NCI-H146 treated with DMSO at 0.1 percent for 48 hours (cell line): Measurements from ENCODE around the gene DNAJB9.
"Not testable (repeated sequence)": the region's sequence is repeated elsewhere in the genome, so short reads cannot be mapped to it uniquely, and the experiment has no call there.

Source experiments
- DNase-seq: peaks from one replicate; lab custom pipeline; 2025; ENCODE audit not compliant: unreplicated experiment; lab: John Stamatoyannopoulos, UW

Gene DNAJB9

GRCh38 chr7:108569381-108570145 lies at the start of gene DNAJB9, which contains the start of gene THAP5:
TSS of gene DNAJB9 (plus strand) at chr7:108569874. CDS start at chr7:108571727, 1,853 bp downstream.
TSS of gene THAP5 (minus strand) at chr7:108569706. CDS start at chr7:108569569, 137 bp downstream.
- DNase-seq = peak; percentile 96

- DNase-seq = no peak
Measured at GRCh38 chr7:108522780-108523179, 46.9 kb upstream of the DNAJB9 start.

GRCh38 chr7:108525327-108525984 lies 44.2 kb upstream of the DNAJB9 start:
- DNase-seq = peak; percentile 88

GRCh38 chr7:108525985-108526767 lies 43.5 kb upstream of the DNAJB9 start, which contains the start of gene PNPLA8:
TSS of gene PNPLA8 (minus strand) at chr7:108526135. CDS start at chr7:108515491, 10,644 bp downstream.
- DNase-seq = peak; percentile 97

- no peak for DNase-seq
Measured at GRCh38 chr7:108526768-108527017, 43.0 kb upstream of the DNAJB9 start.

- DNase-seq = no peak
Measured at GRCh38 chr7:108528183-108528712, 41.4 kb upstream of the DNAJB9 start.

- DNase-seq = peak; percentile 29
Measured at GRCh38 chr7:108529341-108529740, 40.3 kb upstream of the DNAJB9 start.

GRCh38 chr7:108533712-108534111 lies 36.0 kb upstream of the DNAJB9 start:
- DNase-seq = no peak

- no peak for DNase-seq
Measured at GRCh38 chr7:108535257-108535656, 34.4 kb upstream of the DNAJB9 start.

GRCh38 chr7:108535744-108536143 lies 33.9 kb upstream of the DNAJB9 start:
- no peak for DNase-seq

GRCh38 chr7:108537229-108537628 lies 32.4 kb upstream of the DNAJB9 start:
- DNase-seq = no peak

- not testable (repeated sequence) for DNase-seq
Measured at GRCh38 chr7:108538236-108538635, 31.4 kb upstream of the DNAJB9 start.

GRCh38 chr7:108538685-108539084 lies 31.0 kb upstream of the DNAJB9 start:
- not testable (repeated sequence) for DNase-seq

- DNase-seq = no peak
Measured at GRCh38 chr7:108541478-108541877, 28.2 kb upstream of the DNAJB9 start.

- not testable (repeated sequence) for DNase-seq
Measured at GRCh38 chr7:108548141-108548896, 21.4 kb upstream of the DNAJB9 start.

GRCh38 chr7:108556665-108557064 lies 13.0 kb upstream of the DNAJB9 start:
- not testable (repeated sequence) for DNase-seq

GRCh38 chr7:108557191-108557590 lies 12.5 kb upstream of the DNAJB9 start:
- no peak for DNase-seq

GRCh38 chr7:108557617-108558016 lies 12.1 kb upstream of the DNAJB9 start:
- DNase-seq = no peak

GRCh38 chr7:108559253-108559652 lies 10.4 kb upstream of the DNAJB9 start:
- no peak for DNase-seq

- DNase-seq = no peak
Measured at GRCh38 chr7:108561047-108561619, 8.5 kb upstream of the DNAJB9 start.
